ENCODE measurements around the gene ZNF609. TPM values are rescaled to one million over a fixed set of nuclear protein-coding genes. Genes with fewer than 3 reads are reported as not detected.
A peak's percentile ranks its signal among the peaks of the same experiment; 100 is the strongest.

Gene ZNF609
- total and polyA plus RNA-seq, 4 donors, result 4.6 to 18.1 (median 8.0) TPM

GRCh38 chr15:64507293-64507802, 47.0 kb downstream of the ZNF609 start:
- H3K9ac ChIP-seq (ENCODE audit: low read depth in 1 of 2, low read length in 2 of 2), result no peak overlapping the region
- 64% methylated on average over 3 of the region's 3 CpGs for WGBS
- DNase-seq (ENCODE audit: low spot score), result peak; percentile 37

More at GRCh38 chr15:64507293-64507802, 47.0 kb downstream of the ZNF609 start:
- H3K4me1 ChIP-seq (ENCODE audit: control insufficient read depth in 4 of 4, insufficient read depth in 4 of 4, low read length in 3 of 4), result peaks cover 0 to 5% (median 2%) of the 10 kb centered on the region in 4 donors
- no peak overlapping the region for H3K4me3 ChIP-seq (ENCODE audit: low read depth in 1 of 3, low read length in 3 of 3)
- no peaks in the 10 kb centered on the region for H3K27me3 ChIP-seq (ENCODE audit: control insufficient read depth in 4 of 4, insufficient read depth in 4 of 4, low read length in 3 of 4)
- peak overlapping the region in 1 of 2 donors; percentile 12 for H3K27ac ChIP-seq (ENCODE audit: low read depth in 1 of 2, low read length in 2 of 2)
- peaks cover 0 to 1% (median 0%) of the 10 kb centered on the region in 4 donors for H3K36me3 ChIP-seq (ENCODE audit: control insufficient read depth in 4 of 4, insufficient read depth in 3 of 4, low read depth in 1 of 4, low read length in 3 of 4)
- H3K9me3 ChIP-seq (ENCODE audit: control insufficient read depth in 4 of 4, low read length in 3 of 4), result no peaks in the 10 kb centered on the region
- TF ChIP-seq, protein P1, sequence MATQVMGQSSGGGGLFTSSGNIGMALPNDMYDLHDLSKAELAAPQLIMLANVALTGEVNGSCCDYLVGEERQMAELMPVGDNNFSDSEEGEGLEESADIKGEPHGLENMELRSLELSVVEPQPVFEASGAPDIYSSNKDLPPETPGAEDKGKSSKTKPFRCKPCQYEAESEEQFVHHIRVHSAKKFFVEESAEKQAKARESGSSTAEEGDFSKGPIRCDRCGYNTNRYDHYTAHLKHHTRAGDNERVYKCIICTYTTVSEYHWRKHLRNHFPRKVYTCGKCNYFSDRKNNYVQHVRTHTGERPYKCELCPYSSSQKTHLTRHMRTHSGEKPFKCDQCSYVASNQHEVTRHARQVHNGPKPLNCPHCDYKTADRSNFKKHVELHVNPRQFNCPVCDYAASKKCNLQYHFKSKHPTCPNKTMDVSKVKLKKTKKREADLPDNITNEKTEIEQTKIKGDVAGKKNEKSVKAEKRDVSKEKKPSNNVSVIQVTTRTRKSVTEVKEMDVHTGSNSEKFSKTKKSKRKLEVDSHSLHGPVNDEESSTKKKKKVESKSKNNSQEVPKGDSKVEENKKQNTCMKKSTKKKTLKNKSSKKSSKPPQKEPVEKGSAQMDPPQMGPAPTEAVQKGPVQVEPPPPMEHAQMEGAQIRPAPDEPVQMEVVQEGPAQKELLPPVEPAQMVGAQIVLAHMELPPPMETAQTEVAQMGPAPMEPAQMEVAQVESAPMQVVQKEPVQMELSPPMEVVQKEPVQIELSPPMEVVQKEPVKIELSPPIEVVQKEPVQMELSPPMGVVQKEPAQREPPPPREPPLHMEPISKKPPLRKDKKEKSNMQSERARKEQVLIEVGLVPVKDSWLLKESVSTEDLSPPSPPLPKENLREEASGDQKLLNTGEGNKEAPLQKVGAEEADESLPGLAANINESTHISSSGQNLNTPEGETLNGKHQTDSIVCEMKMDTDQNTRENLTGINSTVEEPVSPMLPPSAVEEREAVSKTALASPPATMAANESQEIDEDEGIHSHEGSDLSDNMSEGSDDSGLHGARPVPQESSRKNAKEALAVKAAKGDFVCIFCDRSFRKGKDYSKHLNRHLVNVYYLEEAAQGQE (IDR thresholded peaks at IDR 0.05), result peak; percentile 26
- TF ChIP-seq MAX (IDR thresholded peaks at IDR 0.05), result peak; percentile 36
- no peak for TF ChIP-seq FOXA2 (IDR thresholded peaks at IDR 0.05)
- TF ChIP-seq SP1 (IDR thresholded peaks at IDR 0.05), result peak; percentile 18
- TF ChIP-seq YY1 (IDR thresholded peaks at IDR 0.05), result no peak
- no peak for TF ChIP-seq EGR1 (IDR thresholded peaks at IDR 0.05; ENCODE audit: low read depth in 2 of 2)
- no peak for TF ChIP-seq FOXA1 (IDR thresholded peaks at IDR 0.05)
- TF ChIP-seq HNF4A (conservative IDR thresholded peaks at IDR 0.05), result no peak
- TF ChIP-seq RAD21 (IDR thresholded peaks at IDR 0.05), result peak; percentile 42 to 60
- TF ChIP-seq CTCF (IDR thresholded peaks at IDR 0.05; ENCODE audit: low read depth, low read length, missing input control), result no peak
- TF ChIP-seq, protein P2, sequence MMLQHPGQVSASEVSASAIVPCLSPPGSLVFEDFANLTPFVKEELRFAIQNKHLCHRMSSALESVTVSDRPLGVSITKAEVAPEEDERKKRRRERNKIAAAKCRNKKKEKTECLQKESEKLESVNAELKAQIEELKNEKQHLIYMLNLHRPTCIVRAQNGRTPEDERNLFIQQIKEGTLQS (IDR thresholded peaks at IDR 0.05), result no peak
- no peak for TF ChIP-seq ZBTB33 (IDR thresholded peaks at IDR 0.05)
- TF ChIP-seq RXRA (IDR thresholded peaks at IDR 0.05), result peak in 1 of 2 donors; percentile 47
- no peak for TF ChIP-seq JUND (IDR thresholded peaks at IDR 0.05)
- TF ChIP-seq GABPA (IDR thresholded peaks at IDR 0.05 in 1 of 2, conservative IDR thresholded peaks at IDR 0.05 in 1 of 2), result no peak
- no peak for TF ChIP-seq HNF4G (IDR thresholded peaks at IDR 0.05)
- peak; percentile 84 for TF ChIP-seq NR2F2 (IDR thresholded peaks at IDR 0.05)
- TF ChIP-seq TAF1 (conservative IDR thresholded peaks at IDR 0.05), result no peak

Measured in liver (tissue), 9 donors.